22Rv1 (cell line): ENCODE measurements around the gene LRMDA.
A peak's percentile ranks its signal among the peaks of the same experiment; 100 is the strongest.

Experiments
- H3K27ac ChIP-seq: fragments of 450-650 bp; 2 replicates; pipeline ENCODE4 v1.5.1; 2017
- CTCF ChIP-seq: fragments of 450-650 bp; IDR thresholded peaks from 2 replicates; pipeline ENCODE4 v1.5.1; 2017; ENCODE audit warnings: mild to moderate bottlenecking
- ZFX ChIP-seq: fragments of 450-650 bp; IDR thresholded peaks from 2 replicates; pipeline ENCODE4 v1.6.1; 2017; ENCODE audit warnings: antibody characterized with exemption, borderline replicate concordance

The LRMDA gene

GRCh38 chr10:75773231-75773780 lies 341.9 kb downstream of the LRMDA start:
- H3K27ac ChIP-seq: peak overlapping the region; percentile 65; the same call in 1 of the 2 replicates
- TF ChIP-seq CTCF (no peak), ZFX (no peak)

GRCh38 chr10:75773813-75774782 lies 342.7 kb downstream of the LRMDA start:
- no peak for TF ChIP-seq CTCF
- TF ChIP-seq ZFX: no peak
- H3K27ac ChIP-seq: no peak overlapping the region

- no peak overlapping the region for H3K27ac ChIP-seq
- TF ChIP-seq CTCF (no peak), ZFX (no peak)
Observed at GRCh38 chr10:75774783-75775490, 343.5 kb downstream of the LRMDA start.

- no peak overlapping the region for H3K27ac ChIP-seq
- TF ChIP-seq ZFX (no peak), CTCF (no peak)
Observed at GRCh38 chr10:75776738-75777504, 345.5 kb downstream of the LRMDA start.

GRCh38 chr10:75778665-75779064 lies 347.2 kb downstream of the LRMDA start:
- no peak overlapping the region for H3K27ac ChIP-seq
- no peak for TF ChIP-seq CTCF
- no peak for TF ChIP-seq ZFX

GRCh38 chr10:75779276-75779675 lies 347.9 kb downstream of the LRMDA start:
- no peak for TF ChIP-seq CTCF
- TF ChIP-seq ZFX: no peak
- no peak overlapping the region for H3K27ac ChIP-seq
